Measurements from ENCODE around the gene DBX1. TPM values are rescaled to one million over a fixed set of nuclear protein-coding genes. Genes with fewer than 3 reads are reported as not detected.

DBX1 gene
- total and polyA plus RNA-seq, 4 donors, result not detected

- TF ChIP-seq CTCF (IDR thresholded peaks at IDR 0.05; ENCODE audit: low read depth, low read length, missing input control) (no peak), SP1 (IDR thresholded peaks at IDR 0.05) (no peak), ATF3 (IDR thresholded peaks at IDR 0.05) (no peak), NR2F2 (IDR thresholded peaks at IDR 0.05) (no peak), FOXA2 (IDR thresholded peaks at IDR 0.05) (no peak), JUND (IDR thresholded peaks at IDR 0.05) (no peak), TAF1 (conservative IDR thresholded peaks at IDR 0.05) (no peak)
Observed at GRCh38 chr11:20134991-20135736, 25.1 kb downstream of the DBX1 start (continued).

- H3K4me3 ChIP-seq (ENCODE audit: low read depth in 1 of 3, low read length in 3 of 3), result no peak overlapping the region
- H3K27ac ChIP-seq (ENCODE audit: low read depth in 1 of 2, low read length in 2 of 2), result no peak overlapping the region
- no peak for DNase-seq (ENCODE audit: low spot score)
- H3K27me3 ChIP-seq (ENCODE audit: control insufficient read depth in 4 of 4, insufficient read depth in 4 of 4, low read length in 3 of 4), result no peaks in the 10 kb centered on the region
- no peaks in the 10 kb centered on the region for H3K9me3 ChIP-seq (ENCODE audit: control insufficient read depth in 4 of 4, low read length in 3 of 4)
- no peaks in the 10 kb centered on the region for H3K36me3 ChIP-seq (ENCODE audit: control insufficient read depth in 4 of 4, insufficient read depth in 3 of 4, low read depth in 1 of 4, low read length in 3 of 4)
- no peak overlapping the region for H3K9ac ChIP-seq (ENCODE audit: low read depth in 1 of 2, low read length in 2 of 2)
- peaks cover 0 to 11% (median 7%) of the 10 kb centered on the region in 4 donors for H3K4me1 ChIP-seq (ENCODE audit: control insufficient read depth in 4 of 4, insufficient read depth in 4 of 4, low read length in 3 of 4)
- WGBS, result 48% methylated on average over 8 of the region's 8 CpGs
- TF ChIP-seq ZBTB33 (IDR thresholded peaks at IDR 0.05) (no peak), HNF4A (conservative IDR thresholded peaks at IDR 0.05) (no peak), FOXA1 (IDR thresholded peaks at IDR 0.05) (no peak)
Observed at GRCh38 chr11:20132667-20133039, 27.6 kb downstream of the DBX1 start.

GRCh38 chr11:20131788-20132666 is 28.2 kb downstream of the DBX1 start:
- Histone ChIP-seq H3K9ac (ENCODE audit: low read depth in 1 of 2, low read length in 2 of 2) (no peak overlapping the region), H3K27ac (ENCODE audit: low read depth in 1 of 2, low read length in 2 of 2) (no peak overlapping the region), H3K4me1 (ENCODE audit: control insufficient read depth in 4 of 4, insufficient read depth in 4 of 4, low read length in 3 of 4) (peaks cover 0 to 11% (median 7%) of the 10 kb centered on the region in 4 donors), H3K27me3 (ENCODE audit: control insufficient read depth in 4 of 4, insufficient read depth in 4 of 4, low read length in 3 of 4) (no peaks in the 10 kb centered on the region), H3K9me3 (ENCODE audit: control insufficient read depth in 4 of 4, low read length in 3 of 4) (no peaks in the 10 kb centered on the region), H3K4me3 (ENCODE audit: low read depth in 1 of 3, low read length in 3 of 3) (peak overlapping the region in 2 of 3 donors; percentile 55 to 72), H3K36me3 (ENCODE audit: control insufficient read depth in 4 of 4, insufficient read depth in 3 of 4, low read depth in 1 of 4, low read length in 3 of 4) (no peaks in the 10 kb centered on the region)
- WGBS, result 16% methylated on average over 51 of the region's 51 CpGs
- DNase-seq (ENCODE audit: low spot score), result peak; percentile 62
- TF ChIP-seq CTCF (IDR thresholded peaks at IDR 0.05; ENCODE audit: low read depth, low read length, missing input control), result peak; percentile 76
- TF ChIP-seq REST (IDR thresholded peaks at IDR 0.05), result no peak
- TF ChIP-seq RAD21 (IDR thresholded peaks at IDR 0.05), result peak; percentile 85 to 90
